Activated CD8-positive, alpha-beta memory T cell treated with anti-CD3 and anti-CD28 coated beads, Interleukin-2, amount 50 U/mL, for 48 hours (primary cell): ENCODE results near the gene ALAS1.
A peak's percentile ranks its signal among the peaks of the same experiment; 100 is the strongest.

Experiments used
- DNase-seq: peaks from one replicate; pipeline ENCODE4 v3.0.0-alpha.2; 2020

The ALAS1 gene

DNA sequence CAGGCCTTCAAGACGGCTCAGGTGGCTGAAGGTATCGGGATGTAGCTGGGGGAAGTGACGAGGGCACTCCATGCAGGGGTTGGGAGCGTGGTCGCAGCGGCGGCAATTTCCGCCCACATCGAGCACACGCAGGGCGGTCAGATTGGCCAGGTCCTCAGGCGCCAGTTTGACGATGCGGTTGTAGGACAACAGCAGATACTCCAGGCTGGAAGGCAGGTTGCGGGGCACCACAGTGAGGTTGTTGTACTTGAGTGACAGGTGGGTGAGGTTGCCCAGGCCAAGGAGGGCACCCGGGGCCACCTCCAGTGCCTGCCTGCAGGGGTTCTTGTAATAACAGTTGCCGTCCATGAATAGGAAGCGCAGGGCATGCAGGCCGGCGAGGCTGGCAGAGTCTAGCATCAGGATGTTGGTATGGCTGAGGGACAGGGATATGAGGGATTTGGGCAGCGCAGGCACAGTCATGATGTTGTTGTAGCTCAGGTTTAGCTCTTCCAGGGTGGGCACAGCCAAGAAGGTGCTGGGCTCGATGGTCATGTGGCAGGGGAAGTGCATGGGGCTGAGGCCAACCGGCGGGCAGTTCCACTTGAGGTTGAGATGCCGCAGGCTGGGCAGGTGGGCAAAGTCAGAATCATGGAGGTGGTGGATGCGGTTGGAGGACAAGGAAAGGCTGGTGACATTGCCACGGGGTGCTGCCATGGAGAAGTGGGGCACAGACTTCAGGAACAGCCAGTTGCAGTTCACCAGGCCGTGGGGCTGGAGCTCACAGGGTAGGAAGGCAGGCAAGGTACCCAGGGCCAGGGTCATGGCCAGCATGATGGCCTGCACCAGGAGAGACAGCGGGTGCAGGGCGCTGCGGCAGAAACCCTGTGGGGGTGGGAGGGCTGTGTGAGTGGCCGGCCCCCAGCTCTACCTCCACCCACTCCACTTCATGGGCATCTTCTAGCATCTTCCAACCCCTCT is 25.8 kb downstream of the ALAS1 start:
- DNase-seq, result no peak

DNA sequence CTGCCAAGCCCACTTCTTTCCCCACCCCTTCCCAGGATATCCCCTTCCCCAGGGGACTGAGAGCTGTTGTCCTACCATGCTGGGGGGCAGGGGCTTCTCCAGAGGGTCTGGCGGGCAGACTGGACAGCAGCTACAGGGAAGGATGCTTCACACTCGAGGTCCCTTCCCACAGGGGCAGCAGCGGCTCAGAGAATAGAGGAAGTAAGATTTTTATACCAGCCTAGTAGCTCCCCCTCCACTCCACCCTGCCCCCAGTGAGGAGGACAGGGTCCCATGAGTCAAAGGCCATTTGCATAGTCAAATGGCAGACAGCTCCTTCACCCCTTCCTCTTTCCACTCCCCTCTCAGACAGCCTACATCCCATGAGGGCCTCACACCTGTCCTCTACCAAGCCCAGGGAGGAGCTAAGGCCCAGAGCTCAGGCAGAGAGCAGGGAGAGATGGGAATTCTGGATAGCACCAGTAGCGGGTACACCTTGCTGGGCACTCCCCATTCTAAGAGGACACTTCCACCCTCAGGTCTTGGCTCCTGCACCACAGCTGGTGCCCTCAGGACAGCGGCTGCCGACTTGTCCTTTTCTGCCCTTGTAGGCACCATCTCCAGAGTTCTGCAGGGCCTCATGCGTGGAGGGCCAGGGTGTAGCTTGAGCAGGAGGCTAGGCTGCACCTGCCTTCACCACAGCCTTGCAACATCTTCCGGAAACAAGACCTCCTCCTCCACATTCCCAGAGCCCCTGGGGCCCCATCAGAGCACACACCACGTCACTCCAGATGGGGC is 27.7 kb downstream of the ALAS1 start, which contains the start of gene TLR9:
Gene TLR9 (minus strand): TSS at position 194 of the 777 bp plus-strand sequence. CDS start 116 bp downstream, at position 78.
- DNase-seq, result peak; percentile 71

DNA sequence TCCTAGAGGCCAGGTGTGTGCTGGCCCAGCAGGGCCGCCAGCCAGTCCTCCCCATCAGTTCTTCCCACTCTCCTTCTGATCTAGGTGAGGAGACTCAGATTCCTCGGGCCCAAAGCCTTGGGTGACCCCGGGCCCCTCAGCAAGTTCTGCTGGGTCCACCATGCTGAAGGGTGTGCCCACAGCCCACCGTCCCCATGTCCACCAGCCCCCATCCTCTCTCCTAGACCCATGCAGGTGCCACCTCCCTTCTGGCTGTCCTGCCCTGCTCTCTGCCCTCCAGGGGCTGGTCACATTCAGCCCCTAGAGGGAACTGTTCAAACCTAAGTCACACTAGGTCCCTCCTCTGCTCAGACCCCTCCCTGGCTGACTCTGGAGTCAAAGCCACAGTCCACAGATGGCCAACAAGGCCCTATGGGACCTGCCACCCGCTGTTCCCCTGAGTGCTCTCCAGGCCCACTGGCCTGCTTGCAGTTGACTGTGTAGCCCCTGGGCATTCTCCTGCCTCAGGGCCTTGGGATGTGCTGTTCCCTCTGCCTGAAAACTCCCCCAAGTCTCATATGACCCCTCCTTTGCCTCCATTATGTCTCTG is 28.4 kb downstream of the ALAS1 start:
- DNase-seq, result peak; percentile 53

GRCh38 chr3:52227117-52227516 is 29.2 kb downstream of the ALAS1 start:
- DNase-seq, result no peak

DNA sequence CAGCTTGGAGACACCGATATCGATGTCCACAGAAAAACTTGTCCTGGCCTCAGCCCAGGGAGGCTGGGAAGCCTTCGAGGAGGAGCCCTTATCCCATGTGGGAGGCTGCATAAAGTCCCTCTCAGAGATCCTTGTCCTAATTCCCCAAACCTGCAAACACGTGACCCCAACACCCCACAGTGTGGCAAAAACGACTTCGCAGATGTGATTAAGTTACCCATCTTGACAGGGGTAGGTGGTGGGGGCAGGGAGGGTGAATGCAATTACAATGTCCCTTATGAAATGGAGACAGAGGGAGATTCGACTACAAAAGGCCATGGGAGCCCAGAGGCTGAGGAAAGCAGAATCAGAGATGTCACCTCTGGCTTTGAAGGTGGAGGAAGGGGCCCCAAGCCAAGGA is 29.8 kb downstream of the ALAS1 start:
- no peak for DNase-seq

DNA sequence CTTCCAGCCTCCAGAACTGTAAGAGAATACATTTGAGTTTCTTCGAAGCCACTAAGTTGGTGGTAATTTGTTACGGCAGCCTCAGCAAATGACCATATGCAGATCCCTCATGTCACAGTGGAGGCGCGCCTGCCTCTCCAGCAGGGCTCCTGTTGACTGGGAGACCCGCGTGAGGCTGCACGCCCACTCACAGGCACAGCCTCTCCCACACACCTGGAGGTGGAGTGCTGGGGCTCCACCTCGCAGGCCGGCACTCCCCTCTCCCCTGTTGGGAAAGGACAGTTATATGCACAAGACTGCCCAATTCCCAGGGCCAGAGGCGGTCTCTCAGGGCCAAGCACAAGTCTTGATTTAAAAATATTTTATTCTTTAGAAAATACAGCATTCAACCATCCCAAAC is 30.3 kb downstream of the ALAS1 start:
- DNase-seq, result no peak

DNA sequence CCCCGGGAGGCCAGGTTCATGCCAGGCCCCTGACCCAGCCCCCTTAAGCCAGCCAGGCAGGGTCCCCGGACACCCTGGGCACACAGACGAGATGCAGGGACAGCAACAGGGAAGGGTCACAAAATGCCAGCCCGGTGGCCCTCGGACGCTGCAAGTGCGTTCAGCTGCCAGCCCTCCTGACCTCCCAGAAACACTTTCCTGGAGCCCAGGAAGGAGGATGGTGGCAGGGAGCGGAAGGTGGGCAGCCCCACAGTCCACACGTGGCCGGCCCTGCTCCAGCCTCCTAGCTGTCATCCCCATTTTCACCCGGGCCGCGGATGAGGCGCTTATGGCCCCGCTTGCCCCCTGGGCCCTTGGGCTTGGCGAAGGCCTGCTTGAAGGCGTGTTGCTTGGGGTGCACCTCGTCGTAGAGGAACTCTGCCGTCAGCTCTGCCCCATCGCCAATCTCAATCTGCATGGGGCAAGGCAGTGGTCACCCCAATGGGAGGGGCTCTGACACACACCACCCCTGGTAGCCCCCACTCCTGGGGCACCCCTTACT is 30.9 kb downstream of the ALAS1 start:
- no peak for DNase-seq

DNA sequence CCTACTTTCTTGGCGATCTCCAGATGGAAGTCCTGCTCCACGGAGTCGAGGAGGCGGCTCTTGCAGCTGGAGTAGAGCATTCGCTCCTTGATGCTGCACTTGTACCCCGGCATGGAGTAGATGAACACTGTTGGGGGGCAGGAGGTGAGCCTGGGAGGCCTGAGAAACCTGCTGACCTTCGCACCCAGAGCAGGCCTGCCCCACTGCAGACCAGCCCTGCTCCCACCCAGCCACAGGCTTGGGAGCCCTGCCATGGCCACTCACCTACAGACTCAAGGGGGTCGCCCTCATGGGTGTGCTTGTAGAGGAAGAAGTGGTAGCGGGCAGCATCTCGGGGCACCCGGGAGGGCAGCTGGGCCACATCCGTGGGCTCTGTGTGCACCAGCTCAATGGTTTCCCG is 31.7 kb downstream of the ALAS1 start:
- no peak for DNase-seq

DNA sequence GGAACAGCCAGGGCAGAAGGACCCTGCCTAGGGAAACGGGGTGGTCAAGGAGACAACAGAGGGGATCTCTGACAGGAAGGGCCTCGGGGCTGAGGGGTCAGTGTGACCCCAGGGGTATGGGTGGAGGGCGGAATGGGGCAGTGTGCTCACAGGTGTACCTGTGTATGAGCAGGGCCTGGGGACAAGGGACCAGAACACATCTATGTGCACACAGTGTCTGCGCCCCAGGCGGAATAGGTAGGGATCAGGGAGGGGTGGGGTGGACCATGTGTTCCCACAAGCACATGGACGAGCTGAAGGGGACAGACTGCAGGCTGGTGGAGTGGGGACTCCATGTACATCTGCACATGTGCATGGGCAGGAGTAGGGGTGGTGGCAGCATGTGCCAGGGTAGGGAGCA is 32.5 kb downstream of the ALAS1 start:
- DNase-seq, result no peak

DNA sequence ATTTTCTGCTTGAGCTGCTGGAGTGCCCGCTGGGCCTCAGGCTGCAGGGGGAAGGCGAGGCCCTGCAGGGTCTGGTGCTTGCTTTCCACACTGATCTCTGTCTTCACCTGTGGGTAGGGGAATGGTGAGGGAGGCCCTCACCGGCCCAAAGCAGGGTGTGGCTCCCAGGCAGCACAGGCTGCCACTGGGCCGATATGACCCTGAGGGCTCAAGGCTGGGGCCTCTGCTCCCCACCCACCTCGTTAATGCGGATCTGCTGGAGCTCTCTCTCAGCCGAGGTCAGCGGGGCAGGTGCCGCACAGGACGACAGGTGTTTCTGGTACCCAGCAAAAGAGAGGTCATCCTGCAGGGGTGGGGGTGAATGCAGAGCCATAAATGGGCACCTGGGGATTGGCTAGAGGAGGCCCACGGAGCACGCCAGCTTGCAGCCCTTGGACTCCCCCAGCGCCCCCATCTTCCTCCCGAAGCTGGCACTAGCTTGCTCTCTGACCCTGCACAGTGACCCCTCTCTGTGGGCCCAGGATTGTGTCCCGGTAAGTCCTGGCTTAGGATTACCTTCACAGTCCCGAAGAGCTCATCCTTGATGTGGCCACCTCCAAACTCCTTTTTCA is 33.0 kb downstream of the ALAS1 start:
- no peak for DNase-seq

DNA sequence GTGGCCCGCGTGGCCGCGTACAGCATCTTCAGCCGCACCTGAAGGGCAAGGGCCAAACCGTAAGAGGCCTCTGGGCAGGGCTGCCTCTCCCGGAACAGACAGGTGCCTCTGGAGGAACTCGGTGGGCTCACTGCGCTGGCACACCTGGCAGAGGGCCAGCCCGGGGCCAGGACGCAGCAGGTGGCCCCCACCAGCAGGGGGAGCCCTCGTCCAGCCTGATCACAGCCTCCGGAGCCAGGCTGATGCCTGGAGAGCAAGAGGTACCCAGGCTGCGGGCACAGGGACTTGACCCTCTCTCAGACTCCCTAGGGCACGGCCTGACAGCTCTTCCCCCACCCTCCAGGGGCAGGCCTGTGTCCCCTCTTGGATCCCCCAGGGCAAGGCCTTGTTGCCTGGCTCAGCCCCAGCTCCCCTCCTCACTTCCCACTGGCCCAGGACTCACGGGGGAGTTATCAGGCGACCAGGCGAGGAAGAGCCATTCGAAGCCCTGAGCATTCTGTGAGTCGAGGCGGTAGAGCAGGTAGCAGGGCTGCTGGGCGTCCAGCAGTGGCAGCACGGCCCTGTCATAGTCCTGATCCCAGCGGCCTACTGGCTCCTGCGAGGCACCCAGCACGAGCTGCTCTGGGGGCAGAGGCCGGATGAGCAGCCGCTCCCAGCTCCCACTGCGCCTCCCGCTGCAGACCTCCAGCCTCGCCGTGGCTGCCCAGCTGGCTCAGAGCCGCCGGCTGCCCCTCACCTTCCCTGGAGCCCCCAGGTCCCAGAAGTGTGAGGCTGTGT is 33.7 kb downstream of the ALAS1 start:
- peak; percentile 99 for DNase-seq

DNA sequence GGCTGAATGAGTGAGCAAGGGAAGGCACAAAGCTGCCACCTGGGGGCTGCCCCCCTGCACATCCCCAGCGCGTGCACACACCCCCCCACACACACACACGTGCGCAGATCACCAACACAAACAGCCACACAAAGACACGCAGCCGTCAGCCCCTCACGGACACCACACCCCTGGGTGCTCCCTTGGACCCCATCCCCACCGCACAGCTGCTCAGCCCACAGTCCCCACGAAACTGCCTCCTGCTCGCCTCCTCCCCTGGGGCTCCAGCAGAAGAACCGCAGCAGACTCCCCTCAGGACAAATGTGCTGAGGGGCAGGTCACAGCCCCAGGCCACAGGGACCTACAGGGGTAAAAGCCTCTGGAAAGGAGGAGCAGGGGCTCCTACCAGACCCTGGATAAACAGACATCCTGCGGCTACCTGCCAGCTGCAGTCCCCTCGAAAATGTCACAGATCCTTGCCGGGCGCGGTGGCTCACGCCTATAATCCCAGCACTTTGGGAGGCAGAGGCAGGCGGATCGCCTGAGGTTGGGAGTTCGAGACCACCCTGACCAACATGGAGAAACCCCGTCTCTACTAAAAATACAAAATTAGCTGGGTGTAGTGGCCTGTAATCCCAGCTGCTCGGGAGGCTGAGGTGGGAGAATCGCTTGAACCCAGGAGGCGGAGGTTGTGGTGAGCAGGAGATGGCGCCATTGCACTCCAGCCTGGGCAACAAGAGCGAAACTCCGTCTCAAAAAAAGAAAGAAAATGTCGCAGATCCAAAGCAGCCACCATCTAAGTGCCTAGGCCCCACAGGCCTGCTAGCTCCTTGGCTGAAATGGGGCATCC is 34.5 kb downstream of the ALAS1 start:
- DNase-seq, result no peak

DNA sequence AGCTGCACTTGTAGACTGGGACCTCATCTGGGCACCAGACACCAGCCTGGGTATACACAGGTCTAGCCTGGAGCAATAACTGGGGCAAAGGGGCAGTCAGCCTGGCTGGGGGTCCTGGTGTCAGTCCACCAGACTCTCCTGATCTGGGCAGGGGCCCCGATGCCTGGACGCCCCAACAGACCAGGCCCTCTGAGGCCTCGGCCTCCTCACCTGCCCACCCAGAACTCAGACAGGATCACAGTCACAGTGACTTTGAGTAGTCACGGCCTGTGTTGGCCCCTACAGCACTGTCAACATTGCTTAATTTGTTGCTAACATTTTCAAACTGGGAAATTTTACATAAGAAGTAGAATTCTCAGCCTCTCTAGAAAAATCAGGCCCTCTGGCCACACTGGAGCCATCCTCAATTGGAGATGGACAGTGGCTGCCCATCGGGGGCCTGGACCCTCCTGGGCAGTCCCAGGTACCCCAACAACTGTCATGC is 35.2 kb downstream of the ALAS1 start:
- no peak for DNase-seq

DNA sequence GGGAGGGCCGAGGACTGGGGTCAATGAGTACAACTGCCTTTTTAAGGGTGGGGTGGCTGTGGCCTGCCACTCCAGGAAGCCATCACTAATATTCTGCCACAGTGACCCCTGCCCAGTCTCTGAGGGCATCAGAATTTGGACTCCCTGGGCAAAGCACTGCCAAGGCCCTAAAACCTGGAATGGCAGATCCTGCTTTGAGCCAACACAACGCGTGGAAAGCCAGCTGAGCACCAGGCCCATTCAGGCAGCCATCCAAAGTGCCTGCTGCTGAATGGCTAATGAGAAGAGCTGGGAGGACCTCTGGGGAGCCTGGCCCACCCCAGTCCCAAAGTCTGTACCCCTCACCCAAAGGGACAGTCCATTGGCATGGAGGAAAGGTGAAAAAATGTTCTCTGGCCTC is 36.0 kb downstream of the ALAS1 start:
- no peak for DNase-seq

DNA sequence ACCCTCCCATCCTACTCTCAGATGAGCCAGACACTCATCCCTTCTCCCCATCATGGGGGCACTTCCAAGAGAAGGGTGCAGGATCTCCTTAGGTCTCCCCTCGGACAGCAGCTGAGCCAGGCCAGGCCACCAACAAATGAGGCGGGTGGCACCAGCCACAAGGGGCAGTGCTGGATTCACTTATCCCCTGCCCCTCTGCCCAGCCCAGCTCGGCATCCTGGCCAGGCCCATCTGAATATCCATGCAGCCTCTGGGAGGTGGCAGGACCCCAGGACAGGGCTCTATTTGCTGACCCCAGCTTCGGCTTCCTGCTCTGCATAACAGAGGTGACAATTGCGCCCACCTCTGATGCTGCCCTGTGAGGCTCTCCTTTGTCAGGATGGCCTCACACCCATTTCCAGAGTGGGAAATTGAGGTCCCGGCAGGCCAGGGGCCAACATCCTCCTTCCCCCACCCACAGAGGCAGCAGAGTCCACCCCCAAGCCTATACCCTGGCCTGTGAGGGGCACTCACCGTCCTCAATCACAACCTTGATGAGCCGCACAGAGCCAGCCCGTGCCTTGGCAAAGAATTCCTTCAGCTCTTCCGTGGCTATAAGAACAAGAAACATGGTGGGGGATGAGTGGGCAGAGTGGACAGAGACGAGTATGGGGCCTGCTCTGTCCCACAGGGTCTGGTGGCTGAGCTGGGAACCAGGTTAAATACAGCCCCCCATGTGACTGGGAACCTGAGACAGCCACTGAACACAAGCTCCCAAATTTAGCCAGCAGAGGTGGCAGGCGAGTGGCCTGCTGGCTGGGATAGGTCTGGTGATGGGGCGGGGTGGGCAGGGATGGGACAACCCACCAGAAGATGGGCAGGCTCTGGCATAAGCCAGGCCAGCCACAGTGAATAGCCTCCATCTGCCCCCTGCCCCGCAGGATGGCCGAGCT is 36.8 kb downstream of the ALAS1 start:
- no peak for DNase-seq

GRCh38 chr3:52236424-52236886 is 38.5 kb downstream of the ALAS1 start:
- DNase-seq, result no peak

DNA sequence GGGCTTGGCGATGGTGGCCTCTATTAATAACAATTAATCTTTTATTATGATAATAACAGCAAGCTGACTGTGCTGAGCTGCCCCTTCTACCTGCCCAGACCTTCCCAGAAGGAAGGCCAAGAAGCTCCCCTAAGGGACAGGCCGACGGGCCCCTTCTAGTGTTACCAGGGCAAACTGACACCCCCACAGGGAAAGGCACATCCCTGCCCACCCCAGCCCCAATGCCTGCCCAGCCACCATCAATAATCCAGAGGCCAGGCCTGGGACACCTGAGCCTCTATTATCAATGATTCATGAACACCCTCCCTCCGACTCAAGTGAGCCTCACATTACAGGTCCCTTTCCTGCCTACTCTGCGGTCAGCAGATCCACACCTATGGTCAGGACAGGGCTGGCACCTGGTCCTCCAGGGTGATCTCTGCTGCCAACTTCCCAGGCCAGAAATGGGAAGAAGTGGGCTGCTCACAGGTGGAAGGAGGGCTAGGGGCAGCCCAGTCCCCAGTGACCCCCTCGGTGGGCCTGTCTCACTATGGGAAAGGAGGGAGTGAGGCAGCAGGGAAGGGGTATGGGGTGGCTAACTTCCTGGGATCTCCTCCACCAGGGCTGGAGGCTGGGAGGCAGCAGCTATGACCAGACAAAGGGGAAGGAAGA is 39.2 kb downstream of the ALAS1 start:
- DNase-seq, result no peak

DNA sequence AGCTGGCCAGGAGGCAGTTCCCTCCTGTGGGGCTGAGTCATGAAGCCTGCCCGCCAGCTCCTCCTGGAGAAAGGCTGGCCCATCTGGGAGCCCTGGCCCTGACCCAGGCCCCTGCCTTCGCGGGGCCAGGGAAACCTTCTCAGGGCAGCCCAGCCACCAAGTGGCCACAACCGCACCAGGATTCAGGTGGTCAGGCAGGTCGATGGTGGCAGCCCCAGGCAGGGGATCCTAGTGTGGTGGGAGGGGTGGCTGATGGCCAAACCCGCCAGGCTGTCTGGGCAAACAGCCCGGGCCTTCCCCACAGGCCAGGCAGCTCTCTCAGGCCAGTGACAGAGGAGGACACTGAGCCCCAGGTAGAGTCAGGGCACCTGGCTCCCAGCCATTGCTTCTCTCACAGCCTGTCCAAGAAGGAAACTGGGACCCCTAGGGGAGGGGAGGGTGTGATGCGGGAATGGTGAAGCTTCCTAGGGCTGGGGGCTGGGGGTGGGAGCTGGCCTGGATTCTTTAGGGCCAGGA is 39.8 kb downstream of the ALAS1 start:
- no peak for DNase-seq
